ENCODE data around the gene CMIP. TPM values are rescaled to one million over a fixed set of nuclear protein-coding genes. Genes with fewer than 3 reads are reported as not detected.

The CMIP gene
- polyA plus RNA-seq, 1 experiment = 4.9 TPM

GRCh38 chr16:81744911-81745310 lies 300.3 kb downstream of the CMIP start:
- CTCF ChIA-PET = no interaction called here
- POLR2A ChIA-PET = no interaction called here
- no peak for TF ChIP-seq CTCF (IDR thresholded peaks at IDR 0.05; ENCODE audit: insufficient read depth, low read depth, low read length)

GRCh38 chr16:81745704-81746558 lies 301.3 kb downstream of the CMIP start:
- Histone ChIP-seq H3K36me3 (ENCODE audit: control insufficient read depth, insufficient read depth, low read length) (no peaks in the 10 kb centered on the region), H3K4me3 (ENCODE audit: low read depth, low read length) (peak overlapping the region; percentile 16), H3K27me3 (ENCODE audit: control insufficient read depth, insufficient read depth, low read length) (0 out of 2 replicates have a peak, but pooled peaks cover 1% of the 10 kb centered on the region)
- ChIA-PET POLR2A (no interaction called here), CTCF (interaction anchor here (1.0 kb wide), 1 partner anchor 9 kb away, joined by 4 read pairs; no protein-coding TSS in a partner anchor)
- DNase-seq (ENCODE audit: low read depth) = no peak
- no peak for TF ChIP-seq CTCF (IDR thresholded peaks at IDR 0.05; ENCODE audit: insufficient read depth, low read depth, low read length)

More at GRCh38 chr16:81744911-81745310, 300.3 kb downstream of the CMIP start:
- no peaks in the 10 kb centered on the region for H3K36me3 ChIP-seq (ENCODE audit: control insufficient read depth, insufficient read depth, low read length)
- no peak overlapping the region for H3K4me3 ChIP-seq (ENCODE audit: low read depth, low read length)
- no peak for DNase-seq (ENCODE audit: low read depth)
- H3K27me3 ChIP-seq (ENCODE audit: control insufficient read depth, insufficient read depth, low read length) = 0 out of 2 replicates have a peak, but pooled peaks cover 1% of the 10 kb centered on the region

GRCh38 chr16:81746566-81746965 lies 302.0 kb downstream of the CMIP start:
- Histone ChIP-seq H3K36me3 (ENCODE audit: control insufficient read depth, insufficient read depth, low read length) (no peaks in the 10 kb centered on the region), H3K4me3 (ENCODE audit: low read depth, low read length) (peak overlapping the region; percentile 16), H3K27me3 (ENCODE audit: control insufficient read depth, insufficient read depth, low read length) (0 out of 2 replicates have a peak, but pooled peaks cover 1% of the 10 kb centered on the region)
- no peak for TF ChIP-seq CTCF (IDR thresholded peaks at IDR 0.05; ENCODE audit: insufficient read depth, low read depth, low read length)
- no peak for DNase-seq (ENCODE audit: low read depth)
- ChIA-PET POLR2A (no interaction called here), CTCF (interaction anchor here (1.0 kb wide), 1 partner anchor 9 kb away, joined by 4 read pairs; no protein-coding TSS in a partner anchor)

- CTCF ChIA-PET = interaction anchor here (1.0 kb wide), 1 partner anchor 10 kb away, joined by 3 read pairs; no protein-coding TSS in a partner anchor
- no peak for TF ChIP-seq CTCF (IDR thresholded peaks at IDR 0.05; ENCODE audit: insufficient read depth, low read depth, low read length)
- H3K27me3 ChIP-seq (ENCODE audit: control insufficient read depth, insufficient read depth, low read length) = no peaks in the 10 kb centered on the region
- POLR2A ChIA-PET = no interaction called here
- no peak for DNase-seq (ENCODE audit: low read depth)
- no peaks in the 10 kb centered on the region for H3K36me3 ChIP-seq (ENCODE audit: control insufficient read depth, insufficient read depth, low read length)
- H3K4me3 ChIP-seq (ENCODE audit: low read depth, low read length) = no peak overlapping the region
These were observed 304.0 kb downstream of the CMIP start for GRCh38 chr16:81748476-81749198.
